HCT116 (cell line): ENCODE results near the gene MAP4.

ENCODE experiments used
- EGR1 ChIP-seq: IDR thresholded peaks from 2 replicates; pipeline ENCODE4 v1.6.1; 2012; ENCODE audit warnings: low read depth
- EZH2 ChIP-seq: fragments of 200-600 bp; sonication (generic); IDR thresholded peaks from 2 replicates; pipeline ENCODE4 v1.6.1; 2017; ENCODE audit warnings: antibody characterized with exemption, mixed run types
- FOSL1 ChIP-seq: IDR thresholded peaks from 2 replicates; pipeline ENCODE4 v1.6.1; 2012; ENCODE audit warnings: low read depth
- POLR2AphosphoS5 ChIP-seq: IDR thresholded peaks from 2 replicates; pipeline ENCODE4 v1.6.1; 2011; ENCODE audit warnings: mild to moderate bottlenecking, low read depth, low read length, moderate library complexity
- SP1 ChIP-seq: IDR thresholded peaks from 2 replicates; pipeline ENCODE4 v1.6.1; 2012; ENCODE audit warnings: low read depth
- SRF ChIP-seq: IDR thresholded peaks from 2 replicates; pipeline ENCODE4 v1.6.1; 2012; ENCODE audit warnings: low read depth
- TCF7L2 ChIP-seq: IDR thresholded peaks from 2 replicates; pipeline ENCODE4 v1.7.0; 2011; ENCODE audit warnings: borderline replicate concordance, inconsistent platforms; ENCODE audit not compliant: insufficient read depth, insufficient read length; ENCODE audit errors: extremely low read depth
- ZFX ChIP-seq: fragments of 450-650 bp; IDR thresholded peaks from 2 replicates; pipeline ENCODE4 v1.6.1; 2017
- TF ChIP-seq, protein P1 (sequence below), 3 experiments: fragments of 200-600 bp in 1 of 3; sonication (generic) in 1 of 3; IDR thresholded peaks in 2 of 3; conservative IDR thresholded peaks in 1 of 3; 2 replicates each; pipeline ENCODE4 v1.5.1; 2012 to 2017; ENCODE audit warnings: low read depth in 2 of 3, low read length in 2 of 3, antibody characterized with exemption in 1 of 3, borderline replicate concordance in 1 of 3, control low read depth in 1 of 3, mild to moderate bottlenecking in 1 of 3, mixed read lengths in 1 of 3, mixed run types in 1 of 3, moderate library complexity in 1 of 3; ENCODE audit not compliant: insufficient read depth in 1 of 3
- TF ChIP-seq, protein P2 (sequence below): IDR thresholded peaks from 2 replicates; pipeline ENCODE4 v1.6.1; 2012

DNA sequence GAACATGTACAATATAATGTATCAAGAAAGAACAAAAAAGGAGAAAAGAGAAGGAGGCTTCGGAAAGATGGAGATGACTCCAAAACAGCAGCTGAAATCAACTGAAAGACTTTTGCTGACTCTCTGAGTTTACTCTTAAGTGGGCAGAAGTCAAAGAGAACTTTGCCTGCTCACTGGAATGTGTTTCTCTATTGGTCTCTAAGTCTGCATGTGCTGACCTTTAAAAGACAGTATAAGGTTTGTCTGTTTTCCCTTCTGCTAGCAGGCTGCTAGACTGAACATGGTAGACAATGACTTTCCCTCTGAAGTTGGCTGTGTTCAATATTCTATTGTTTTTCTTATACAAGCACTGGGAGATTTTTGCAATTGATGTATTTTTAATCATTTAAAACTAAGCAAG is 7.2 kb upstream of the MAP4 start:
- no peak for TF ChIP-seq SP1
- TF ChIP-seq, protein P1, sequence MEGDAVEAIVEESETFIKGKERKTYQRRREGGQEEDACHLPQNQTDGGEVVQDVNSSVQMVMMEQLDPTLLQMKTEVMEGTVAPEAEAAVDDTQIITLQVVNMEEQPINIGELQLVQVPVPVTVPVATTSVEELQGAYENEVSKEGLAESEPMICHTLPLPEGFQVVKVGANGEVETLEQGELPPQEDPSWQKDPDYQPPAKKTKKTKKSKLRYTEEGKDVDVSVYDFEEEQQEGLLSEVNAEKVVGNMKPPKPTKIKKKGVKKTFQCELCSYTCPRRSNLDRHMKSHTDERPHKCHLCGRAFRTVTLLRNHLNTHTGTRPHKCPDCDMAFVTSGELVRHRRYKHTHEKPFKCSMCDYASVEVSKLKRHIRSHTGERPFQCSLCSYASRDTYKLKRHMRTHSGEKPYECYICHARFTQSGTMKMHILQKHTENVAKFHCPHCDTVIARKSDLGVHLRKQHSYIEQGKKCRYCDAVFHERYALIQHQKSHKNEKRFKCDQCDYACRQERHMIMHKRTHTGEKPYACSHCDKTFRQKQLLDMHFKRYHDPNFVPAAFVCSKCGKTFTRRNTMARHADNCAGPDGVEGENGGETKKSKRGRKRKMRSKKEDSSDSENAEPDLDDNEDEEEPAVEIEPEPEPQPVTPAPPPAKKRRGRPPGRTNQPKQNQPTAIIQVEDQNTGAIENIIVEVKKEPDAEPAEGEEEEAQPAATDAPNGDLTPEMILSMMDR (IDR thresholded peaks at IDR 0.05 in 2 of 3, conservative IDR thresholded peaks at IDR 0.05 in 1 of 3; ENCODE audit: borderline replicate concordance in 1 of 3, insufficient read depth in 1 of 3, low read depth in 2 of 3, low read length in 2 of 3) = no peak
- TF ChIP-seq EZH2 = no peak
- no peak for TF ChIP-seq POLR2AphosphoS5
- TF ChIP-seq EGR1 = no peak
- no peak for TF ChIP-seq FOSL1
- TF ChIP-seq, protein P2, sequence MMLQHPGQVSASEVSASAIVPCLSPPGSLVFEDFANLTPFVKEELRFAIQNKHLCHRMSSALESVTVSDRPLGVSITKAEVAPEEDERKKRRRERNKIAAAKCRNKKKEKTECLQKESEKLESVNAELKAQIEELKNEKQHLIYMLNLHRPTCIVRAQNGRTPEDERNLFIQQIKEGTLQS = no peak
- TF ChIP-seq SRF = no peak
- no peak for TF ChIP-seq TCF7L2
- TF ChIP-seq ZFX = no peak
